IMR-90 (cell line): ENCODE measurements around the gene PSMA2. TPM values are rescaled to one million over a fixed set of nuclear protein-coding genes. Genes with fewer than 3 reads are reported as not detected.

Experiments used
- ATAC-seq: fragments of 200-7000 bp; cut with Tn5 transposase; 2 replicates; pipeline ENCODE4 v1.9.1; 2020; ENCODE audit warnings: low read depth, mild to moderate bottlenecking, moderate library complexity
- BruUV-seq: library from RNA; stranded (reverse); fragments of 400-500 nt; replicated peaks from 2 replicates; lab custom pipeline; 2021; lab: Mats Ljungman, UMichigan
- CTCF ChIA-PET: fragments of 300-600 bp; formaldehyde crosslinking; extraction: SDS; loops from one replicate; lab custom pipeline; 2021; ENCODE audit warnings: antibody characterized with exemption; lab: Yijun Ruan, JAX
- POLR2A ChIA-PET: fragments of 300-600 bp; sonication (Branson Sonifier 250); formaldehyde crosslinking; loops from one replicate; lab custom pipeline; 2022; ENCODE audit warnings: antibody characterized with exemption; ENCODE audit not compliant: unreplicated experiment; lab: Charles Lee
- DNase-seq: peaks from one replicate; pipeline ENCODE4 v3.0.0; 2013
- H2AFZ ChIP-seq: replicated peaks from 2 replicates; pipeline ENCODE3; 2013; ENCODE audit warnings: low read length, mild to moderate bottlenecking; ENCODE audit not compliant: poor library complexity
- H2AK5ac ChIP-seq: 2 replicates; pipeline ENCODE4 v1.6.1; 2013; ENCODE audit warnings: low read depth, low read length, inconsistent platforms
- H2AK9ac ChIP-seq: replicated peaks from 2 replicates; pipeline ENCODE3; 2013; ENCODE audit warnings: mild to moderate bottlenecking, low read depth, low read length, moderate library complexity; ENCODE audit not compliant: poor library complexity
- H2BK120ac ChIP-seq: 2 replicates; pipeline ENCODE4 v1.6.1; 2013; ENCODE audit warnings: low read depth, low read length, inconsistent platforms
- H2BK15ac ChIP-seq: 3 replicates; pipeline ENCODE4 v1.6.1; 2013; ENCODE audit warnings: low read depth, low read length, inconsistent platforms
- H2BK20ac ChIP-seq: 2 replicates; pipeline ENCODE4 v1.6.1; 2013; ENCODE audit warnings: low read depth, mild to moderate bottlenecking, inconsistent platforms, low read length, moderate library complexity
- H2BK5ac ChIP-seq: 2 replicates; pipeline ENCODE4 v1.6.1; 2013; ENCODE audit warnings: mild to moderate bottlenecking, low read depth, low read length, inconsistent platforms; ENCODE audit not compliant: poor library complexity, severe bottlenecking
- H3K14ac ChIP-seq: replicated peaks from 2 replicates; pipeline ENCODE4 v1.6.1; 2013; ENCODE audit warnings: low read depth, low read length, inconsistent platforms
- H3K18ac ChIP-seq: 2 replicates; pipeline ENCODE4 v1.6.1; 2013; ENCODE audit warnings: low read depth, low read length, control low read depth
- H3K23ac ChIP-seq: 2 replicates; pipeline ENCODE4 v1.6.1; 2013; ENCODE audit warnings: low read depth, low read length, inconsistent platforms
- H3K27ac ChIP-seq: 2 replicates; pipeline ENCODE4 v1.5.1; 2013; ENCODE audit warnings: mild to moderate bottlenecking, control low read depth, low read length; ENCODE audit not compliant: insufficient read depth
- H3K27me3 ChIP-seq: 2 replicates; pipeline ENCODE4 v1.6.1; 2013; ENCODE audit warnings: low read length; ENCODE audit not compliant: control insufficient read depth, insufficient read depth
- H3K36me3 ChIP-seq: 2 replicates; pipeline ENCODE4 v1.6.1; 2013; ENCODE audit warnings: low read length, mixed read lengths; ENCODE audit not compliant: control insufficient read depth, insufficient read depth
- H3K4ac ChIP-seq: 2 replicates; pipeline ENCODE4 v1.6.1; 2013; ENCODE audit warnings: low read depth, low read length, inconsistent platforms
- H3K4me1 ChIP-seq: 2 replicates; pipeline ENCODE4 v1.6.1; 2013; ENCODE audit warnings: low read length, mixed read lengths; ENCODE audit not compliant: control insufficient read depth, insufficient read depth
- H3K4me2 ChIP-seq: 2 replicates; pipeline ENCODE4 v1.6.1; 2013; ENCODE audit warnings: low read depth, mild to moderate bottlenecking, control low read depth, low read length, moderate library complexity
- H3K4me3 ChIP-seq: 2 replicates; pipeline ENCODE4 v1.5.1; 2013; ENCODE audit warnings: low read depth, mild to moderate bottlenecking, control low read depth, low read length, moderate library complexity; ENCODE audit not compliant: insufficient read depth
- H3K56ac ChIP-seq: 2 replicates; pipeline ENCODE4 v1.6.1; 2013; ENCODE audit warnings: low read length, inconsistent platforms; ENCODE audit not compliant: insufficient read depth; ENCODE audit errors: extremely low read depth
- H3K79me1 ChIP-seq, 2 experiments: 2 replicates each; pipeline ENCODE4 v1.6.1; 2013; ENCODE audit warnings: low read length in 2 of 2, inconsistent platforms in 1 of 2, low read depth in 1 of 2
- H3K9ac ChIP-seq: 2 replicates; pipeline ENCODE4 v1.6.1; 2013; ENCODE audit warnings: low read depth, low read length, control low read depth
- H3K9me1 ChIP-seq: 2 replicates; pipeline ENCODE4 v1.6.1; 2013; ENCODE audit warnings: low read length, inconsistent platforms; ENCODE audit not compliant: insufficient read depth
- H3K9me3 ChIP-seq: 2 replicates; pipeline ENCODE4 v1.6.1; 2013; ENCODE audit warnings: low read length; ENCODE audit not compliant: control insufficient read depth, insufficient read depth
- H4K20me1 ChIP-seq: 2 replicates; pipeline ENCODE4 v1.6.1; 2013; ENCODE audit warnings: low read length, inconsistent platforms; ENCODE audit not compliant: insufficient read depth
- H4K5ac ChIP-seq: 2 replicates; pipeline ENCODE4 v1.6.1; 2013; ENCODE audit warnings: mild to moderate bottlenecking, low read depth, low read length, control low read depth
- H4K8ac ChIP-seq, 2 experiments: 2 replicates each; pipeline ENCODE4 v1.6.1; 2013; ENCODE audit warnings: low read depth in 2 of 2, low read length in 2 of 2, control low read depth in 1 of 2, inconsistent platforms in 1 of 2
- H4K91ac ChIP-seq: 2 replicates; pipeline ENCODE4 v1.6.1; 2013; ENCODE audit warnings: low read depth, low read length, inconsistent platforms; ENCODE audit not compliant: insufficient read depth
- BHLHE40 ChIP-seq: fragments of 150-350 bp; IDR thresholded peaks from 2 replicates; pipeline ENCODE4 v1.6.1; 2016; ENCODE audit warnings: mild to moderate bottlenecking, low read depth, low read length
- CEBPB ChIP-seq: IDR thresholded peaks from 2 replicates; pipeline ENCODE4 v1.6.1; 2012; ENCODE audit warnings: low read depth, low read length, improper control_type of control experiment
- CHD1 ChIP-seq: IDR thresholded peaks from 2 replicates; pipeline ENCODE4 v1.6.1; 2012; ENCODE audit warnings: low read depth, low read length, improper control_type of control experiment
- CTCF ChIP-seq: conservative IDR thresholded peaks from 2 replicates; pipeline ENCODE4 v1.5.1; 2012; ENCODE audit warnings: mild to moderate bottlenecking, low read depth, low read length, improper control_type of control experiment
- ELK1 ChIP-seq: fragments of 150-350 bp; IDR thresholded peaks from 2 replicates; pipeline ENCODE4 v1.6.1; 2016; ENCODE audit warnings: low read depth, mild to moderate bottlenecking, low read length, moderate library complexity, borderline replicate concordance
- FOS ChIP-seq: fragments of 150-350 bp; IDR thresholded peaks from 2 replicates; pipeline ENCODE4 v1.6.1; 2016; ENCODE audit warnings: low read depth, low read length
- MAFK ChIP-seq: IDR thresholded peaks from 2 replicates; pipeline ENCODE4 v1.6.1; 2012; ENCODE audit warnings: low read depth, low read length, improper control_type of control experiment
- MAZ ChIP-seq: IDR thresholded peaks from 2 replicates; pipeline ENCODE4 v1.6.1; 2012; ENCODE audit warnings: low read depth, mild to moderate bottlenecking, low read length, improper control_type of control experiment, moderate library complexity, borderline replicate concordance
- MXI1 ChIP-seq: IDR thresholded peaks from 2 replicates; pipeline ENCODE4 v1.6.1; 2012; ENCODE audit warnings: low read depth, mild to moderate bottlenecking, low read length, moderate library complexity, borderline replicate concordance
- NFE2L2 ChIP-seq: fragments of 150-350 bp; IDR thresholded peaks from 2 replicates; pipeline ENCODE4 v1.6.1; 2016; ENCODE audit warnings: low read depth, mild to moderate bottlenecking, low read length
- POLR2A ChIP-seq: IDR thresholded peaks from 2 replicates; pipeline ENCODE4 v1.6.1; 2012; ENCODE audit warnings: mild to moderate bottlenecking, low read depth, low read length
- RCOR1 ChIP-seq: IDR thresholded peaks from 2 replicates; pipeline ENCODE4 v1.6.1; 2012; ENCODE audit warnings: mild to moderate bottlenecking, low read length, improper control_type of control experiment; ENCODE audit not compliant: insufficient replicate concordance
- RFX5 ChIP-seq: IDR thresholded peaks from 2 replicates; pipeline ENCODE4 v1.8.0; 2012; ENCODE audit warnings: low read depth, mild to moderate bottlenecking, low read length, moderate library complexity
- SMC3 ChIP-seq: fragments of 150-350 bp; IDR thresholded peaks from 2 replicates; pipeline ENCODE4 v1.6.1; 2016; ENCODE audit warnings: low read depth, mild to moderate bottlenecking, antibody characterized with exemption, low read length, moderate library complexity
- USF2 ChIP-seq: fragments of 150-350 bp; IDR thresholded peaks from 2 replicates; pipeline ENCODE4 v1.6.1; 2017; ENCODE audit warnings: mild to moderate bottlenecking, antibody characterized with exemption, low read length, low read depth
- WGBS, 2 experiments: methylation state at CpG; one replicate each; pipeline versions ENCODE4 v1.1.5 to v1.1.7; 2013; ENCODE audit warnings: missing lambda C conversion rate in 2 of 2; ENCODE audit not compliant: insufficient read length in 1 of 2; ENCODE audit errors: extremely low coverage in 2 of 2; 5-methylcytosine and 5-hydroxymethylcytosine counted together
- dilution Hi-C: fragments of 300-500 bp; cut with HindIII; formaldehyde crosslinking; loops from one replicate; pipeline ENCODE4 v1.14.3; 2018; ENCODE audit warnings: low sequenced_read_pairs; ENCODE audit not compliant: unreplicated experiment
- in situ Hi-C: fragments of 300-500 bp; cut with MboI; formaldehyde crosslinking; loops from 3 replicates; pipeline ENCODE4 v1.14.3; 2019; ENCODE audit warnings: low sequenced_read_pairs, inconsistent platforms, mixed read lengths
- intact Hi-C: fragments of 100-400 bp; cut with micrococcal nuclease; formaldehyde crosslinking; loops from 2 replicates; pipeline ENCODE4 v1.10.0; 2022
- polyA plus RNA-seq, 3 experiments: library from polyadenylated mRNA; depleted of rRNA; stranded (reverse); fragments of >200 nt; gene quantifications; 2 replicates each; pipeline ENCODE4 v1.2.3, GENCODE V29; 2012; ENCODE audit warnings: low replicate concordance in 1 of 3
- total RNA-seq: library from RNA; depleted of rRNA; stranded (reverse); fragments of >200 nt; gene quantifications from 2 replicates; pipeline ENCODE4 v1.2.3, GENCODE V29; 2012

The PSMA2 gene
- total and polyA plus RNA-seq, 2 of the 4 experiments (the other 2 are of a cell fraction) = 106 to 138 TPM

GRCh38 chr7:42964849-42965805, 33.2 kb upstream of the PSMA2 start:
- no peak for DNase-seq
- H2AFZ ChIP-seq = no peak overlapping the region
- POLR2A ChIA-PET = no interaction called here

More at GRCh38 chr7:42964849-42965805, 33.2 kb upstream of the PSMA2 start:
- Histone ChIP-seq H3K36me3 (no peaks in the 10 kb centered on the region), H2BK120ac (no peak overlapping the region), H4K91ac (no peak overlapping the region), H4K8ac (no peak overlapping the region), H3K9me1 (no peaks in the 10 kb centered on the region), H3K9me3 (no peaks in the 10 kb centered on the region), H3K14ac (no peak overlapping the region), H3K27me3 (peaks cover 9% of the 10 kb centered on the region), H3K4me3 (no peak overlapping the region), H4K5ac (no peak overlapping the region), H2BK20ac (no peak overlapping the region), H3K18ac (no peak overlapping the region), H3K23ac (no peak overlapping the region), H2AK5ac (no peak overlapping the region), H3K27ac (no peak overlapping the region), H2BK5ac (no peak overlapping the region), H3K79me1 (no peaks in the 10 kb centered on the region), H3K4me2 (no peak overlapping the region), H2AK9ac (no peak overlapping the region), H3K56ac (no peak overlapping the region), H3K9ac (no peak overlapping the region), H4K20me1 (no peaks in the 10 kb centered on the region), H2BK15ac (no peak overlapping the region), H3K4ac (no peak overlapping the region), H3K4me1 (no peaks in the 10 kb centered on the region)
- WGBS, 2 experiments = no CpG with 5 or more reads among the region's 6 CpGs
- TF ChIP-seq BHLHE40 = no peak
- TF ChIP-seq CEBPB = no peak
- TF ChIP-seq ELK1 = no peak
- no peak for TF ChIP-seq RCOR1
- no peak for TF ChIP-seq SMC3
- no peak for TF ChIP-seq USF2
- TF ChIP-seq MXI1 = no peak
- no peak for TF ChIP-seq MAFK
- TF ChIP-seq MAZ = no peak
- TF ChIP-seq RFX5 = no peak
- TF ChIP-seq POLR2A = no peak
- no peak for TF ChIP-seq CHD1
- no peak for TF ChIP-seq CTCF
- TF ChIP-seq FOS = no peak
- no peak for TF ChIP-seq NFE2L2
- dilution Hi-C loops = no loop called here
- BruUV-seq = no TSS peak
- ATAC-seq = no peak
- CTCF ChIA-PET = no interaction called here
- intact Hi-C loops = no loop called here
- in situ Hi-C loops = no loop called here
